GM21619 (cell line): ENCODE measurements around the gene CASP2.

Source experiments
- ATAC-seq: cut with Tn5 transposase; IDR thresholded peaks from one replicate; pipeline ENCODE4 v1.9.1; 2021; ENCODE audit not compliant: unreplicated experiment

Gene CASP2

DNA sequence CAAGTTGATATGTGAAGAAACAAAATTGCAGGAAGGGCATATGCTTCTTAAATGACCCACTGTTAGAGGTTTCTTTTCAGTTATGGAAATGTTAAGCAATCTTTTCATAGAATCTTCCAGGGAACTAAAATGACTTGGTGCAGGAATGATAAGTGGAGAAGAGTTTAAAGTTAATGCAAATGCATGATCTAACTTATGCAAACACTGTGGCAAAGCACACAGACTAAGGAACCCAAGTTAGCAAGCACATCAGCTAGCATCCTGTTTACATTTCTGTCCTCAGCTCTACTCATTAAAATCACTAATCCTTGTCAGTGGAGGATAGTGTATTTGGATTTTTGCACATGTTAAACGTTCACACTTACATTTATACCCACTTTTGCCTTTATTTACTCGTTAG is 37.1 kb downstream of the CASP2 start:
- ATAC-seq: peak; percentile 69

DNA sequence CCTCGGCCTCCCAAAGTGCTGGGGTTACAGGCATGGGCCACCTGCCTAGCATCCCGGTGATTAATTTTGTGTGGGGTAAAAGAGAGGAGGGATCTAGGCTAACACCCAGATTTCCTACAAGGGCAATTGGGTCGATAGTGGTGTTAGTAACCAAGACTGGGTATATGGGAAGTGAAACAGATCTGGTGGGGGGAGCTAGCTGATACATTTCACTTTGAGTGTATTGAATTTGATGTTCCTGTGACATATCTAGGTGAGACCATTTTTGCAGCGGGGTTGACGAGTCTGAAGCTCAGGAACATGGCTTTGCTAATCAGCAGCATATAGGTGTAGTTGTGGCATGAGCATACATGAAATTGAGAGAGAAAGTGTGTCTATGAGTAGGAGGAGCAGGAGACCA is 39.8 kb downstream of the CASP2 start:
- no peak for ATAC-seq

DNA sequence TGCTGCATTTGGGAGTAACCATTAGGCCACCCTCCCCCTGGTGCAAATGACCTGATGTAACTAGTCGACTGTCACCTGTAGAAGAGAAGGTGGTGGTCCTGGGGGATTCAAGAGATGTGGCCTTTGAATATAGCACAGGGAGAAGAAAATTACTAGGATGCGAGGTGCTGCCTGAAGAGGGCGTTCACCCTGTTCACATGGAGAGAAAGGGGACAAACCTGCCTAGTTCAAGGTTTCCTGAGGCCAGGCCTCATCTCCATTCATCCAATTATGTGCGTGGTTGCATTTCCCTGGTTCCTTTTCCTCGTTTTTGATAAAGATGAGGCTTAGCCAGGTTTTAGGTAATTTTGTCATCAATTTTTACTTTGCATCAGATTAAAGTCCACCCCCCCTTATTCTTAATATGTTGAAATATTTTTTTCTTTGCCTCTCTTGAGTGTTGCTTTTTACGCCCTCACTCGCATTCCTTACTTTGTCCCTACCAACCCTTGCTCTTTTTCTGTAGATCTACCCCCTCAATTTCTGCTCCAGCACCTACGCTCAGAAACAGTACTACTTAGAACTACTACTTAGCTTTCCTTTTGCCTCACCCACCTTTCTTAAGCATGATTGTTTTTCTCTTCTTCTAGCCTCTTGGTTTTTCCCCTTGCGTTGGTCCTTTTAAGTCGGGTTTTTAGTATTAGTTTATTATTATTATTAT is 41.5 kb downstream of the CASP2 start:
- ATAC-seq: no peak

DNA sequence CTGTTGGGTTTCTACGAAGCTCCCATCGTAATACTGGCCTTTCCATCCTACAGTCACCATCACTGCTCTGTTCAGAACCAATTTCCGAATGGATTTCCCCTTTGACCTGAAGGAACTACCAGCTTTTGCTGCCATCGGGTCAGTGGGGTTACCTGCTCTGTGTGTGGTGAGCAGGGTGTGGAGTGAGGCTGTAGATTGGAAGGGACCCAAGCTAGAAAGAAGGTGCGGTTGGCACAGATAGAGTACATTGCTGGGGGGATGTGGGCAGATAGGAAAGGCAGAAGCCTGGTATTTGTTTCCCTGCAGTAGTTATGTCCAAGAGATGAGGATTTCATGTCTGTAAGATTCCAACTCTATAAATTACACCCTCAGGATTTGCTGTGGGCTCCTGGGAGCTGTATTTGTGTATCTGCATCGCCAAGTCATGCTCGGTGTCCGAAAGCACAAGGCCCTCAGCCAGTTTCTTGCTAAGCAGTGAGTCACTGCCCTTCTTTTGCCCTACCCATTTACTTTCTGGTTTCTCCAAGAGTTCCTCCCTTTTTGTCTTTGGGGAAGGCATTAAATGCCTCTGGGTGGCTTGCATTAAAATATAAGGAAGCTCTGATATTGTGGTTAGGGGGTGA is 43.1 kb downstream of the CASP2 start:
- ATAC-seq: no peak

DNA sequence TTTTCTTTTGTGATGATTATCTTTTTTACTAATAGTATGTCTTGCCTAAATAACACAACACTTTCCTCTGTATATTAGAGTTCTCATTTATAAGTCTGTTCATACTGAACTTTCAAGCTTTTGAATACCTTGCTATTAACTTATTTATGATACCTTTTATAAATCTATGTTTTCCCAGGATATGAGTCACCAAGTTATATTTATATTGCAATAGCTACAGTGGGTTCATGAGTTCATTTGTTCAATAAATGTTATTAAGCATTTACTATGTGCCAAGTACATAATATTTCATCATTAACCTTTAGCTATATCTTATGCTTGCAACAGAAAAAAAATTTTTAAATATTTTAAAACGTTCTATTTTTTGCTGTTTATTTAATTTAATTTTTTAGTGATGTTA is 46.1 kb downstream of the CASP2 start:
- ATAC-seq: no peak

DNA sequence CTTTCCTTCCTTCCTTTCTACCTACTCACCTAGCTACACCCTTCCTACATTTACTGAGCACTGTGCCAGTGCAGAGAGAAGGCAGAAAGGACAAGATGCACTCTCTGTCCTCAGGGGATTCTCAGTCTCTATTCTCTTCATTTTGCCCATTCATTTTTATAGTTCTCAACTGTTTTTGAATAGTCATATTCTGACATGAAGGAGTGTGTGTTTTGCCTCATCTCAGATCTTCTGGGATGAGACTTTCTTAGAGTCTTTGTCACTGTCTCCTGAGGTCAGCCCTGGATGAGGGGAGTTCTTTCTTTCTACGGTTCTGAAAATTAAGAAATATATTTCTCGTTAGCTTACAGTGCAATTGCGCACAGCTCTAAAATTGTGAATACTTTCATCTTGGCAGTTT is 49.1 kb downstream of the CASP2 start:
- no peak for ATAC-seq

DNA sequence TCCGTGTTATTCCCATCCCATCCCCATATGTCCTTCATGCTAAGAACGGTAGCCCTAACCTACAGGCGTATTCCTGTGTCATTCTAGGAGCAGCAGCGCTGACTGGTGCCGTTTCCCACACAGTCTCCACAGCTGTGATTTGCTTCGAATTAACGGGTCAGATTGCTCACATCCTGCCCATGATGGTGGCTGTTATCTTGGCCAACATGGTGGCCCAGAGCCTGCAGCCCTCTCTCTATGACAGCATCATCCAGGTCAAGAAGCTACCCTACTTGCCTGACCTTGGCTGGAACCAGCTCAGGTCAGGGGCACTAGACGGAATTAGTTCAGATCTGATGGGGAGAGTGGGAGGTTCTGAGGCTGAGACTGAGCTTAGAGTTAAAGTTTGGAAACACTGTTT is 53.7 kb downstream of the CASP2 start:
- no peak for ATAC-seq

DNA sequence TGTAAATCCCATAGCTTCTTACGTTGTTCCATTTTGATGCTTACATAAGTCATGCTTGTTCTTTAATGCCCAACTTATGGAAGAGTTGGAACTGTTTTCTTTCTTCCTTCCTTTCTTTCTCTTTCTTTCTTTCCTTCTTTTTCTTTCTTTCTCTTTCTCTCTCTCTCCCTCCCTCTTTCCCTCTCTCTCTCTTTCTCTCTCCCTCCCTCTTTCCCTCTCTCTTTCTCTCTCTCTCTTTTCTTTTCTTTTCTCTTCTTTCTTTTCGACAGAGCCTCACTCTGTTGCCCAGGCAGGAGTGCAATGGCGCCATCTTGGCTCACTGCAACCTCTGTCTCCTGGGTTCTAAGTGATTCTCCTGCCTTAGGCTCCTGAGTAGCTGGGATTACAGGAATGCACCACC is 55.4 kb downstream of the CASP2 start:
- no peak for ATAC-seq

DNA sequence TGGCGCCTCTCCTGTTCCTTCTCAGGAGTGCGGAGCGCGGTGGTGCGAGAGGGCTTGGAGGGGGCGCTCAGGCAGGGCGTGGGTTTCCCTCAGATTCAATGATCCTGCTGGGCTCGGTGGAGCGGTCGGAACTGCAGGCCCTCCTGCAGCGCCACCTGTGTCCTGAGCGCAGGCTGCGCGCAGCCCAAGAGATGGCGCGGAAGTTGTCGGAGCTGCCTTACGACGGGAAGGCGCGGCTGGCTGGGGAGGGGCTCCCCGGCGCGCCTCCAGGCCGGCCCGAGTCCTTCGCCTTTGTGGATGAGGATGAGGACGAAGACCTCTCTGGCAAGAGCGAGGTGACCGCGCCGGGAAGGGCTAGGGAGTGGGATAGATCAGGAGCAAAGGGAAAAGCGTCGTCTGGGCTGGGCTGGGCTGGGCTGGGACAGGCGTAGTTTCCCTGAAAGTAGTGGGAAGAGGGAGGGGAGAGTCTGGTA is 57.3 kb downstream of the CASP2 start:
- ATAC-seq: peak; percentile 88

DNA sequence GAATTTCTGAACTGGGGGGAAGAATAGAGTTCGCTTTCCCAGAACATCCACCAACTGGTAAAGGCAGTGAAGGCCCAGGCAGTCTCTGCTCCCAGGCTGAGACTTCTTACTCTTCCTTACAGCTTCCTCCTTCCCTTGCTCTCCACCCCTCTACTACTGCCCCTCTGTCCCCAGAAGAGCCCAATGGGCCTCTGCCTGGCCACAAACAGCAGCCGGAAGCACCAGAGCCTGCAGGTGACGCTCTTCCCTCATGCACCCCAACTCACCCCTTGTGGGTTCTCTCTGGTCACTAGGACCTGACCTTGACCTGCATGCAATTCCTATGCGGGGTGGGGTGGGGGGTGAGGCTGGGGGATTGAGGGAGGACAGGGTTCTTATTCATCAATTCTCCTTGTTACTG is 57.9 kb downstream of the CASP2 start:
- ATAC-seq: no peak

DNA sequence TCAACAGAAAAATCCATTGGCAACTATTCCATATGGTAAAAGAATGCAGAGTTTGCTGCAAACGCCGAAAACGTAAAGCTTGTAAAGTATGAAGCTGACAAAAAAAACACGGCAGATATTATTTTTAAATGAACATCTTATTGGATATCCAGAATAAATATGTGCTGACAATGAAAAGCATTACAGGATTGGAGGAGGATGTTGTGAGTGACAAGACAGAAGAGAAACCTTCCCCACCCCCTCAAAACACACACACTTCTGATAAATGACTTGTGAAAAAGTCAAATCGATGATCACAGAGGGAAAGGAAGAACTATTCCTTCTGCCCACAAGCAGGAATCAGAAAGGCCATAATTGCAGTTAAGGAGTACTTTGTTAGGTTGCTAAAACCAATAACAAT is 59.8 kb downstream of the CASP2 start:
- no peak for ATAC-seq

DNA sequence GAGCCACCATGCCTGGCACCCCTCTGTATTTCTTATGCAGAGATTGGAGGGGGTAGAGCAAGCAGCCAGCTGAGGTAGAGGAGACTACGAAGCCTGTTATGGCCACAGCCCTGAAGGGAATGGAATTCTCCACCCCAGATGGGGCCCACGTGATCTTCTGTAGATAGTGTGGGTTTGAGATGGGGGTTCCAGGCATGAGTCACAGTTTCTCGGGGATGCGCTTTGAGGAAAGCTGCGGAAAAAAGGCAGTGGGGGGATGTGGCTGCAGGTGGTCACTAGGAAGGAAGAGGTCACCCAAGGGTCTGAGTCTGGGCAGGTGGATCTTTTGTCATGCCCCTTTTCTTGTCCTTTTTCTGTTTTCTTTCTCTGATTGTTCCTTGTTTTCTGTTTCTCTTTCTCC is 62.9 kb downstream of the CASP2 start:
- ATAC-seq: no peak

DNA sequence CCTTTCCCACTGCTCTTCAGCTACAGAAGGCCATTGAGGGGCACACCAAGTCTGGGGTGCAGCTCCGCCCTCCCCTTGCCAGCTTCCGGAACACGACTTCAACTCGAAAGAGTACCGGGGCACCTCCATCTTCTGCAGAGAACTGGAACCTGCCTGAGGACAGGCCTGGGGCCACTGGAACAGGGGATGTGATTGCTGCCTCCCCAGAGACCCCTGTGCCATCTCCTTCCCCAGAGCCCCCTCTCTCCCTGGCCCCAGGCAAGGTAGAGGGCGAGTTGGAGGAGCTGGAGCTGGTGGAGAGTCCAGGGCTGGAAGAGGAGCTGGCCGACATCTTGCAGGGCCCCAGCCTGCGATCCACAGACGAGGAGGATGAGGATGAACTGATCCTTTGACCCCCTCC is 63.4 kb downstream of the CASP2 start:
- no peak for ATAC-seq

DNA sequence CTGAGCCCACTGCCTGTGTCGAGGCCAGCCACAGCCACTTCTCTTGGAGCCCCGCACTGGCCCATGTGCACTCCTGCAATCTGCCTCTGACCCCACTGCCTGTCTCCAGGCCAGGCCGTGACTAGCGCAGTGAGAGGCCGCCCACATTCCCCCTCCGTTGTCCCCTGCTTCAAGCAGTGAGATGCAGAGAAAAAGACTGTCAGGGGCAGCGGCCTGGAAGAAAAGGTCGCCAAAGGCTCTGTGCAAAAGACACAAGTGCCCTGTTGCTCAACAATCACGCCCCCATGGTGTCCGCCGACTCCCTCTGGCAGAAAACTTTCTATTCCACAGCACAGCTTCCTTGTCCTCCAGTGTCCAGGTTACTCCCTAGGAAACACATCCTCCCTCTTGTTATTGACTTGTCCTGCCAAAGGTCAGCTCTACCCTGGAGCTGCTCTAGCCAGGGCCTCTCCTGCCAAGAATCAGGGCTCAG is 64.4 kb downstream of the CASP2 start:
- no peak for ATAC-seq

DNA sequence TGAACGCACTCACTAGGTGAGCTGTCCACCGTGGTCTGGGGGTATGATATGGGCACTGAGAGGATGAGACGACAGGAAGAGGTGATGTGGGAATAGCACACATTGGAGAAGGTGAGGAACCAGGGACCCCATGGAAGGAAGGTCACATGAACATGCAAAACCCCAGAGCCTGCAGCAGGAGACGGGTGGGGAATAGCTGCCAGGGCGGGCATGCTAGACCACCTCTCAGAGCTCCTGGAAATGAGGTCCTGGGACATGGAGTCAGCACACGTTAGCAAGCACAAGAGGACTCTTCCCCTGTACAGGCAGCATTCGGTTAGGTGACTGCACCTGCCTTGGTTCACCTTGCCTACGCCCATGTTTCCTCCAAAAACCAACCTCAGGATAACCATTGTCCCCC is 66.2 kb downstream of the CASP2 start:
- ATAC-seq: no peak

DNA sequence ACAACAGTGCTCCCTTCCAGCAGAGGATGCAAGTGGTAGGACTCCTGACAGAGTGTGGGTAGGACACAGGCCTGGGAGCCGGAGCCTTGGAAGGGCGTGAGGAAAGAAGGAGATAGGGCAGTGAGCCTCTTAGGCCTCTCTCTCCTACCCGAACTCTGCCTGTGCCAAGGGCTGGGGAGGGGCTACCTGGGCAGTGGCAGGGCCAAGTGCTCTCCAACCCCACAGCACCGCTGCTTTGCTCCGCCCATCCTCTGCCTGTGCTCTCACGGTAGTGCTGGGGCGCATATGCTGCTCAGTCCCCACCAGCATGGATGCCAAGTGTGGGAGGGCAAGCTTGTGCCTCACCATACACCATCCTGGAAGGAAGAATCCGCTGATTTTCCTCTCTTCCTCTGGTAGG is 66.8 kb downstream of the CASP2 start:
- ATAC-seq: no peak

DNA sequence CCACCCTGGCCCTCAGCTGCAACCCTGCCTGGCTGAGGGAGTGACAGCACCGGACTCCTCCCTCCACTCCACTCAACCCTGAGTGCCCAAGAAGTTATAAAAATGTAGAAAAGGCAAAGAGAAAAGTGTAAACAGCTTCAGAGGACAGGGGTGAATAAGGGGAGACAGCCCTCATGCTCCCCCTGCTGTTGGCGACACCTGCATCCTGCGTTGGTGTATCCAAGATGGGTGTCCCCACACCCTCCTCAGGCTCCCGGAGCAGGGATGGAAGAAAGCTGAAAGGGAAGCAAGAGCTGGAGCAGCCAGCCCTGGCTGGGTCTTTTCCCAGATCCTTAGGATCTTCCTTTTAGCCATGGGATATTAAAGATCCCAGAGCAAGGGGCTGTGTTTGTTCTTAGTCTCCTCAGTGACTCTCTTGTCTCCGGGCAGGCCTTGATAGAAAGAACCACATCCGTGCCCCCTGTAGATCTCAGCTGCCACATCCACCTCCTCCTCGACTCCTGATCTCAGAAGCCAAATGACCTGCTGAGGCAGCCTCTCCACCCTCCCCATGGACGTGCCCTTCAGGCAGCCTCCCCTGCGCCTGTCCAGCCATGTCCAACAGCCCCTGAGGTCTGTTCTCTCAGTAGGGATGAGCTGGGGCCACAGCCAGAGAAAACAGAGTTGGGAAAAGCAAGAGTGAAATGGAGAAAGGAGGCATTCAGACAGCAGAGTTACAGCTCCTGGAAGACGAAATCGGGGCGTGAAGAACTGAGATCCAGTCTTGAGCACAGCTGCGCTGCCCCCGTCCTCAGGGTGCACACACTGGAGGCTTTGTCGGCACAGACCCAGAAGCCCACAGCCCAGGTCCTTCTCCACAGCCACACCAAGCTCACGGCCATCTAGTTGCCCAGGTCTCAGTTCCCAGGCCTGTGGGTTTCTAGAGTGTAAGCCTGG is 67.6 kb downstream of the CASP2 start:
- no peak for ATAC-seq

DNA sequence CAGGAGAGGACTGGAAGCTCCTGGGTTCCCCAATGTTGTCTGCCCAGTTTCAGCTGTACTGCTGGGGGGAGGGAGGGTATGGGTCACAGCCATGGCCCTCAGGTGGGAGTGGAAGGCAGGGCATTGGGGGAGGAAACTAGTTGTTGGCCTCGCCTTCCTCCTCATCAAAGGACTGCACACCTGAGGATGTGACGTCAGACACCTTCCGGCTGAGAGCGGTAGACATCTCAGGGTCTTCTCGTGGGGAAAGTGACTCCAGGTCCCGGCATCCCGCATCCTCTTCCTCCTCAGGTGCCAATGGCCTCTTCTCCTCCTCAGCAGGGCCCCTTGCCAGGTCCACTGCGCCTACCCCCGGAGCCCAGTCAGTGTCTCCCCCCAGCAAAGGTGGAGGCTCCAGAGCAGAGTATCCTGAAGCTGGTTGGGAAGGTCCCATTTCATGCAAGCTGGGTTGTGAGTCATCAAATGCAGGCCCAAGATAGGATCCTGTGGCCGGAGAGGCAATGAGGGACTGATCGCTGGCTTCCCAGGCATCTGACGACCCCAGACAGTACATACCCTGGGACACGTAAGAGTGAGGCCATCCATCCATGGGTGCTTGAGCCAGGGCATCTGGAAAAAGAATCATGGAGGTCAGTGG is 68.4 kb downstream of the CASP2 start:
- no peak for ATAC-seq
